WTC11 (cell line): Measurements from ENCODE around the gene GPX3. TPM values are rescaled to one million over a fixed set of nuclear protein-coding genes. Genes with fewer than 3 reads are reported as not detected.

Experiments
- ATAC-seq: fragments of 200-7000 bp; cut with Tn5 transposase; 2 replicates; pipeline ENCODE4 v1.10.0; 2021; ENCODE audit warnings: mild to moderate bottlenecking, moderate library complexity
- CTCF ChIA-PET: fragments of 300-600 bp; sonication (Branson Sonifier 250); formaldehyde crosslinking; loops from one replicate; lab custom pipeline; 2021; ENCODE audit warnings: antibody characterized with exemption; lab: Charles Lee
- POLR2A ChIA-PET: fragments of 350-600 bp; sonication (Branson Sonifier 250); formaldehyde crosslinking; loops from one replicate; lab custom pipeline; 2021; ENCODE audit warnings: antibody characterized with exemption; lab: Charles Lee
- DNase-seq: peaks from one replicate; pipeline ENCODE4 v3.0.0; 2021; ENCODE audit warnings: low spot score
- H3K27ac Mint-ChIP-seq: 2 replicates; pipeline ENCODE4 v1.8.0; 2021; ENCODE audit warnings: mixed read lengths
- H3K27me3 Mint-ChIP-seq: 2 replicates; pipeline ENCODE4 v1.8.0; 2021; ENCODE audit warnings: low read depth, mild to moderate bottlenecking, moderate library complexity, mixed read lengths
- H3K36me3 Mint-ChIP-seq: 2 replicates; pipeline ENCODE4 v1.8.0; 2021; ENCODE audit warnings: mixed read lengths
- H3K4me1 Mint-ChIP-seq: 2 replicates; pipeline ENCODE4 v1.8.0; 2022; ENCODE audit warnings: mixed read lengths
- H3K4me3 Mint-ChIP-seq: 2 replicates; pipeline ENCODE4 v1.8.0; 2021; ENCODE audit warnings: mild to moderate bottlenecking, moderate library complexity, mixed read lengths
- H3K9me3 Mint-ChIP-seq: 2 replicates; pipeline ENCODE4 v1.8.0; 2021; ENCODE audit warnings: mixed read lengths
- CBFB ChIP-seq: sonication (generic); formaldehyde crosslinking; IDR thresholded peaks from 2 replicates; pipeline ENCODE4 v1.8.1; 2022; ENCODE audit warnings: mild to moderate bottlenecking, low read depth, missing genetic modification reagents
- CDX4 ChIP-seq: fragments of 250-450 bp; sonication (Bioruptor Pico); IDR thresholded peaks from 2 replicates; pipeline ENCODE4 v1.9.0; 2021; ENCODE audit warnings: moderate library complexity, mild to moderate bottlenecking, inconsistent platforms, borderline replicate concordance
- CREB1 ChIP-seq: sonication (generic); formaldehyde crosslinking; IDR thresholded peaks from 2 replicates; pipeline ENCODE4 v1.8.0; 2023; ENCODE audit warnings: mild to moderate bottlenecking, missing genetic modification reagents
- E2F5 ChIP-seq: sonication (generic); formaldehyde crosslinking; IDR thresholded peaks from 2 replicates; pipeline ENCODE4 v1.8.1; 2022; ENCODE audit warnings: mild to moderate bottlenecking, moderate library complexity, missing genetic modification reagents
- ELF4 ChIP-seq: sonication (generic); formaldehyde crosslinking; IDR thresholded peaks from 2 replicates; pipeline ENCODE4 v1.8.1; 2022; ENCODE audit warnings: low read depth, mild to moderate bottlenecking, moderate library complexity, missing genetic modification reagents
- IRF2 ChIP-seq: sonication (generic); formaldehyde crosslinking; IDR thresholded peaks from 2 replicates; pipeline ENCODE4 v1.8.0; 2022; ENCODE audit warnings: low read depth, missing genetic modification reagents, borderline replicate concordance
- NFYB ChIP-seq: sonication (generic); formaldehyde crosslinking; conservative IDR thresholded peaks from 2 replicates; pipeline ENCODE4 v1.8.0; 2022; ENCODE audit warnings: low read depth, missing genetic modification reagents
- NR1H2 ChIP-seq: sonication (generic); formaldehyde crosslinking; IDR thresholded peaks from 2 replicates; pipeline ENCODE4 v1.9.0; 2021; ENCODE audit warnings: mild to moderate bottlenecking, moderate library complexity, missing genetic modification reagents
- NR2C2 ChIP-seq: sonication (generic); formaldehyde crosslinking; IDR thresholded peaks from 2 replicates; pipeline ENCODE4 v1.8.0; 2022; ENCODE audit warnings: mild to moderate bottlenecking, missing genetic modification reagents
- SMAD3 ChIP-seq: sonication (generic); formaldehyde crosslinking; IDR thresholded peaks from 2 replicates; pipeline ENCODE4 v1.8.0; 2022; ENCODE audit warnings: missing genetic modification reagents, mild to moderate bottlenecking, borderline replicate concordance
- SMAD4 ChIP-seq: sonication (generic); formaldehyde crosslinking; IDR thresholded peaks from 2 replicates; pipeline ENCODE4 v1.8.0; 2022; ENCODE audit warnings: mild to moderate bottlenecking, missing genetic modification reagents
- SOX15 ChIP-seq: fragments of 250-450 bp; sonication (Bioruptor Pico); IDR thresholded peaks from 2 replicates; pipeline ENCODE4 v1.9.0; 2021; ENCODE audit warnings: mild to moderate bottlenecking
- TP53 ChIP-seq: sonication (generic); formaldehyde crosslinking; IDR thresholded peaks from 2 replicates; pipeline ENCODE4 v1.8.1; 2023; ENCODE audit warnings: mild to moderate bottlenecking, missing genetic modification reagents
- ZBTB21 ChIP-seq: sonication (generic); formaldehyde crosslinking; IDR thresholded peaks from 2 replicates; pipeline ENCODE4 v1.8.1; 2023; ENCODE audit warnings: mild to moderate bottlenecking, missing genetic modification reagents, borderline replicate concordance
- ZNF317 ChIP-seq: sonication (generic); formaldehyde crosslinking; IDR thresholded peaks from 2 replicates; pipeline ENCODE4 v1.8.1; 2023; ENCODE audit warnings: low read depth, mild to moderate bottlenecking, moderate library complexity, missing genetic modification reagents, borderline replicate concordance
- ZNF416 ChIP-seq: fragments of 250-450 bp; sonication (Bioruptor Pico); IDR thresholded peaks from 2 replicates; pipeline ENCODE4 v1.9.0; 2021; ENCODE audit warnings: mild to moderate bottlenecking, inconsistent platforms
- ZNF671 ChIP-seq: fragments of 250-450 bp; sonication (Bioruptor Pico); IDR thresholded peaks from 2 replicates; pipeline ENCODE4 v1.8.0; 2021; ENCODE audit warnings: mild to moderate bottlenecking
- total RNA-seq: library from RNA; stranded (reverse); gene quantifications from 3 replicates; pipeline ENCODE4 v1.2.3, GENCODE V29; 2021
- TF ChIP-seq, protein P1 (sequence below): sonication (generic); formaldehyde crosslinking; IDR thresholded peaks from 2 replicates; pipeline ENCODE4 v1.8.0; 2023; ENCODE audit warnings: mild to moderate bottlenecking, missing genetic modification reagents
- TF ChIP-seq, protein P2 (sequence below): fragments of 250-450 bp; sonication (Bioruptor Pico); IDR thresholded peaks from 2 replicates; pipeline ENCODE4 v1.8.0; 2021; ENCODE audit warnings: mild to moderate bottlenecking
- TF ChIP-seq, protein P3 (sequence below): sonication (generic); formaldehyde crosslinking; IDR thresholded peaks from 2 replicates; pipeline ENCODE4 v1.8.1; 2023; ENCODE audit warnings: mild to moderate bottlenecking, missing genetic modification reagents
- TF ChIP-seq, protein P4 (sequence below): fragments of 250-450 bp; sonication (Bioruptor Pico); IDR thresholded peaks from 2 replicates; pipeline ENCODE4 v1.9.0; 2021; ENCODE audit warnings: mild to moderate bottlenecking
- TF ChIP-seq, protein P5 (sequence below): fragments of 200-600 bp; IDR thresholded peaks from 2 replicates; pipeline ENCODE4 v1.8.0; 2022; ENCODE audit warnings: antibody characterized with exemption
- TF ChIP-seq, protein P6 (sequence below): sonication (generic); formaldehyde crosslinking; IDR thresholded peaks from 2 replicates; pipeline ENCODE4 v1.8.0; 2022; ENCODE audit warnings: mild to moderate bottlenecking, missing genetic modification reagents

The GPX3 gene
- total RNA-seq, 1 experiment from 2014 or later = 24.5 TPM

DNA sequence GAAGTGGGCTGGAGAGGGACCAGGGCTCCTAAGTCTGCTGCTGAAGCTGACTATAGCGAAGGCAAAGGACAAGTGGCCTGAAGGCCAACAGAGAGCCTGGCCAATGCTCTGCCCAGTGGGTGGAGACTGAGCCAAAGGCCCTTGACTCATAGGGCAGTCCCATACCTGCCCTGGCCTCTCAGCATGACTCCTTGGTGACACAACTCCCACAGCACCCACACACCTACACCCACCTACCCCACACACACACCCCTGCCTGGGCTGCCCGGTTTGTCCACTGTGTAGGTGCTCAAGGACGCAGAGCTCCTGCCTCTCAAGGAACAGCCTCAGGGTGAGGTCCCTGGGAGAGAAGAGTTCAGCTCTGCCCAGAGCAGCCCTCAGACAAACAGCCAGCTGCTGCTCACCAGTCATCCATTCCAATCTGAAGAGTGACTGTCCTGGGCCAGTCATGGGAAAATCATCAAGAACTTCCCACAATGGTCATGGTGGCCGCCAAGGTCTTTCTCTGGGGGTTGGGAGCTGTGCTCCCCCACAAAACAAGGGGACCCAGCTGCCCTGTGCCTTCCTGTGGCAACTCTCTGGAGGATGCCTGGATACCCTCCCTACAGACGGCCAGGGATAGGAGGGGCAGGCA is 55.4 kb downstream of the GPX3 start (continued):
- TF ChIP-seq NFYB = no peak
- TF ChIP-seq, all 79 proteins: peak for 0

DNA sequence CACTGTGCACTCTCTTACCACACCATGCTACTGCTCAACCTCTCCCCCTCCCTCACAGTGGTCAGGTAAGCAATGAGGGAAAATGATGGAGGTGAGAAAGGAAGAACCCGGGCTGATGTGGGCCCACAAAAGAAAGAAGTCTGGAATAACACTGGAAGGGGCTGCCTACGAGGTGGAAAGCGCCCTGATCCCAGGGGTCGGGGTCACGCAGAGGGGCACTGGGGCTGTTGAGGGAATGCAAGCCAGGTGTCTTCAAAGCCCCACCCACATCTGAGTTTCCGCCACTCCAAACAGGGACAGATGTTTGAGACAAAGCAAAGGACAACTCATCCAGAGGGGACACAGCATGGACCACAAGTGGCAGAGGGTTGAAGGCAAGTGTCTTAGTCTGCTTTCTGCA is 56.2 kb downstream of the GPX3 start:
- Mint-ChIP-seq H3K36me3 (no peaks in the 10 kb centered on the region), H3K27me3 (no peaks in the 10 kb centered on the region), H3K27ac (no peak overlapping the region), H3K4me3 (no peak overlapping the region), H3K4me1 (peaks cover 18% of the 10 kb centered on the region), H3K9me3 (no peaks in the 10 kb centered on the region)
- TF ChIP-seq ZNF317 (CRISPR knock-in tag) = no peak
- TF ChIP-seq SMAD3 = no peak
- TF ChIP-seq NR1H2 (CRISPR knock-in tag) = no peak
- TF ChIP-seq TP53 = no peak
- no peak for TF ChIP-seq ZBTB21
- no peak for TF ChIP-seq ELF4 (CRISPR knock-in tag)
- TF ChIP-seq, protein P1, sequence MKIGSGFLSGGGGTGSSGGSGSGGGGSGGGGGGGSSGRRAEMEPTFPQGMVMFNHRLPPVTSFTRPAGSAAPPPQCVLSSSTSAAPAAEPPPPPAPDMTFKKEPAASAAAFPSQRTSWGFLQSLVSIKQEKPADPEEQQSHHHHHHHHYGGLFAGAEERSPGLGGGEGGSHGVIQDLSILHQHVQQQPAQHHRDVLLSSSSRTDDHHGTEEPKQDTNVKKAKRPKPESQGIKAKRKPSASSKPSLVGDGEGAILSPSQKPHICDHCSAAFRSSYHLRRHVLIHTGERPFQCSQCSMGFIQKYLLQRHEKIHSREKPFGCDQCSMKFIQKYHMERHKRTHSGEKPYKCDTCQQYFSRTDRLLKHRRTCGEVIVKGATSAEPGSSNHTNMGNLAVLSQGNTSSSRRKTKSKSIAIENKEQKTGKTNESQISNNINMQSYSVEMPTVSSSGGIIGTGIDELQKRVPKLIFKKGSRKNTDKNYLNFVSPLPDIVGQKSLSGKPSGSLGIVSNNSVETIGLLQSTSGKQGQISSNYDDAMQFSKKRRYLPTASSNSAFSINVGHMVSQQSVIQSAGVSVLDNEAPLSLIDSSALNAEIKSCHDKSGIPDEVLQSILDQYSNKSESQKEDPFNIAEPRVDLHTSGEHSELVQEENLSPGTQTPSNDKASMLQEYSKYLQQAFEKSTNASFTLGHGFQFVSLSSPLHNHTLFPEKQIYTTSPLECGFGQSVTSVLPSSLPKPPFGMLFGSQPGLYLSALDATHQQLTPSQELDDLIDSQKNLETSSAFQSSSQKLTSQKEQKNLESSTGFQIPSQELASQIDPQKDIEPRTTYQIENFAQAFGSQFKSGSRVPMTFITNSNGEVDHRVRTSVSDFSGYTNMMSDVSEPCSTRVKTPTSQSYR (CRISPR knock-in tag) = no peak
- no peak for TF ChIP-seq NR2C2 (CRISPR knock-in tag)
- no peak for DNase-seq
- ChIA-PET CTCF (interaction anchor here (0.6 to 2.3 kb wide), 3 partner anchors 25 to 1888 kb away, joined by 3 to 11 read pairs (median 3); no protein-coding TSS in a partner anchor), POLR2A (no interaction called here)
- ATAC-seq = no peak

GRCh38 chr5:151077419-151077818 is 57.0 kb downstream of the GPX3 start:
- H3K36me3 Mint-ChIP-seq = no peaks in the 10 kb centered on the region
- peaks cover 24% of the 10 kb centered on the region for H3K4me1 Mint-ChIP-seq

More at GRCh38 chr5:151077419-151077818, 57.0 kb downstream of the GPX3 start:
- ATAC-seq (no peak), DNase-seq (no peak)
- CTCF ChIA-PET = interaction anchor here (6.1 kb wide), 1 partner anchor 38 kb away, joined by 45 read pairs; no protein-coding TSS in a partner anchor
- Mint-ChIP-seq H3K27ac (no peak overlapping the region), H3K9me3 (no peaks in the 10 kb centered on the region), H3K4me3 (no peak overlapping the region), H3K27me3 (no peaks in the 10 kb centered on the region)
- POLR2A ChIA-PET = no interaction called here
- TF ChIP-seq TP53 (no peak), SOX15 (no peak), ZNF671 (CRISPR knock-in tag) (no peak), CREB1 (CRISPR knock-in tag) (no peak), SMAD4 (no peak), ZNF416 (CRISPR knock-in tag) (no peak), IRF2 (CRISPR knock-in tag) (no peak), SMAD3 (no peak), E2F5 (CRISPR knock-in tag) (no peak), CBFB (CRISPR knock-in tag) (no peak), CDX4 (no peak)
- TF ChIP-seq, protein P2, sequence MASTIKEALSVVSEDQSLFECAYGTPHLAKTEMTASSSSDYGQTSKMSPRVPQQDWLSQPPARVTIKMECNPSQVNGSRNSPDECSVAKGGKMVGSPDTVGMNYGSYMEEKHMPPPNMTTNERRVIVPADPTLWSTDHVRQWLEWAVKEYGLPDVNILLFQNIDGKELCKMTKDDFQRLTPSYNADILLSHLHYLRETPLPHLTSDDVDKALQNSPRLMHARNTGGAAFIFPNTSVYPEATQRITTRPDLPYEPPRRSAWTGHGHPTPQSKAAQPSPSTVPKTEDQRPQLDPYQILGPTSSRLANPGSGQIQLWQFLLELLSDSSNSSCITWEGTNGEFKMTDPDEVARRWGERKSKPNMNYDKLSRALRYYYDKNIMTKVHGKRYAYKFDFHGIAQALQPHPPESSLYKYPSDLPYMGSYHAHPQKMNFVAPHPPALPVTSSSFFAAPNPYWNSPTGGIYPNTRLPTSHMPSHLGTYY (CRISPR knock-in tag) = no peak
- TF ChIP-seq, protein P3, sequence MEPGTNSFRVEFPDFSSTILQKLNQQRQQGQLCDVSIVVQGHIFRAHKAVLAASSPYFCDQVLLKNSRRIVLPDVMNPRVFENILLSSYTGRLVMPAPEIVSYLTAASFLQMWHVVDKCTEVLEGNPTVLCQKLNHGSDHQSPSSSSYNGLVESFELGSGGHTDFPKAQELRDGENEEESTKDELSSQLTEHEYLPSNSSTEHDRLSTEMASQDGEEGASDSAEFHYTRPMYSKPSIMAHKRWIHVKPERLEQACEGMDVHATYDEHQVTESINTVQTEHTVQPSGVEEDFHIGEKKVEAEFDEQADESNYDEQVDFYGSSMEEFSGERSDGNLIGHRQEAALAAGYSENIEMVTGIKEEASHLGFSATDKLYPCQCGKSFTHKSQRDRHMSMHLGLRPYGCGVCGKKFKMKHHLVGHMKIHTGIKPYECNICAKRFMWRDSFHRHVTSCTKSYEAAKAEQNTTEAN (CRISPR knock-in tag) = no peak
- TF ChIP-seq, protein P4, sequence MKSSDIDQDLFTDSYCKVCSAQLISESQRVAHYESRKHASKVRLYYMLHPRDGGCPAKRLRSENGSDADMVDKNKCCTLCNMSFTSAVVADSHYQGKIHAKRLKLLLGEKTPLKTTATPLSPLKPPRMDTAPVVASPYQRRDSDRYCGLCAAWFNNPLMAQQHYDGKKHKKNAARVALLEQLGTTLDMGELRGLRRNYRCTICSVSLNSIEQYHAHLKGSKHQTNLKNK = no peak
- TF ChIP-seq, protein P5, sequence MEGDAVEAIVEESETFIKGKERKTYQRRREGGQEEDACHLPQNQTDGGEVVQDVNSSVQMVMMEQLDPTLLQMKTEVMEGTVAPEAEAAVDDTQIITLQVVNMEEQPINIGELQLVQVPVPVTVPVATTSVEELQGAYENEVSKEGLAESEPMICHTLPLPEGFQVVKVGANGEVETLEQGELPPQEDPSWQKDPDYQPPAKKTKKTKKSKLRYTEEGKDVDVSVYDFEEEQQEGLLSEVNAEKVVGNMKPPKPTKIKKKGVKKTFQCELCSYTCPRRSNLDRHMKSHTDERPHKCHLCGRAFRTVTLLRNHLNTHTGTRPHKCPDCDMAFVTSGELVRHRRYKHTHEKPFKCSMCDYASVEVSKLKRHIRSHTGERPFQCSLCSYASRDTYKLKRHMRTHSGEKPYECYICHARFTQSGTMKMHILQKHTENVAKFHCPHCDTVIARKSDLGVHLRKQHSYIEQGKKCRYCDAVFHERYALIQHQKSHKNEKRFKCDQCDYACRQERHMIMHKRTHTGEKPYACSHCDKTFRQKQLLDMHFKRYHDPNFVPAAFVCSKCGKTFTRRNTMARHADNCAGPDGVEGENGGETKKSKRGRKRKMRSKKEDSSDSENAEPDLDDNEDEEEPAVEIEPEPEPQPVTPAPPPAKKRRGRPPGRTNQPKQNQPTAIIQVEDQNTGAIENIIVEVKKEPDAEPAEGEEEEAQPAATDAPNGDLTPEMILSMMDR = no peak
- TF ChIP-seq, protein P6, sequence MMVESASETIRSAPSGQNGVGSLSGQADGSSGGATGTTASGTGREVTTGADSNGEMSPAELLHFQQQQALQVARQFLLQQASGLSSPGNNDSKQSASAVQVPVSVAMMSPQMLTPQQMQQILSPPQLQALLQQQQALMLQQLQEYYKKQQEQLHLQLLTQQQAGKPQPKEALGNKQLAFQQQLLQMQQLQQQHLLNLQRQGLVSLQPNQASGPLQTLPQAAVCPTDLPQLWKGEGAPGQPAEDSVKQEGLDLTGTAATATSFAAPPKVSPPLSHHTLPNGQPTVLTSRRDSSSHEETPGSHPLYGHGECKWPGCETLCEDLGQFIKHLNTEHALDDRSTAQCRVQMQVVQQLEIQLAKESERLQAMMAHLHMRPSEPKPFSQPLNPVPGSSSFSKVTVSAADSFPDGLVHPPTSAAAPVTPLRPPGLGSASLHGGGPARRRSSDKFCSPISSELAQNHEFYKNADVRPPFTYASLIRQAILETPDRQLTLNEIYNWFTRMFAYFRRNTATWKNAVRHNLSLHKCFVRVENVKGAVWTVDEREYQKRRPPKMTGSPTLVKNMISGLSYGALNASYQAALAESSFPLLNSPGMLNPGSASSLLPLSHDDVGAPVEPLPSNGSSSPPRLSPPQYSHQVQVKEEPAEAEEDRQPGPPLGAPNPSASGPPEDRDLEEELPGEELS = no peak
